GM19324 (cell line): ENCODE measurements around the gene CPB1.

Source experiments
- ATAC-seq: cut with Tn5 transposase; IDR thresholded peaks from one replicate; pipeline ENCODE4 v1.9.1; 2021; ENCODE audit warnings: mild to moderate bottlenecking, moderate library complexity; ENCODE audit not compliant: unreplicated experiment, low FRiP score

CPB1 gene

GRCh38 chr3:148828136-148828690 is 602 bp downstream of the CPB1 start:
- no peak for ATAC-seq

- no peak for ATAC-seq
These were observed 2.3 kb downstream of the CPB1 start for GRCh38 chr3:148829926-148830325.

GRCh38 chr3:148833223-148833622 is 5.6 kb downstream of the CPB1 start:
- ATAC-seq, result no peak

GRCh38 chr3:148839805-148840204 is 12.2 kb downstream of the CPB1 start:
- peak; percentile 73 for ATAC-seq

- ATAC-seq, result peak; percentile 23
These were observed 12.8 kb downstream of the CPB1 start for GRCh38 chr3:148840451-148840850.

GRCh38 chr3:148845756-148846395 is 18.3 kb downstream of the CPB1 start:
- no peak for ATAC-seq

GRCh38 chr3:148847351-148847750 is 19.7 kb downstream of the CPB1 start:
- ATAC-seq, result no peak

GRCh38 chr3:148848410-148848809 is 20.8 kb downstream of the CPB1 start:
- no peak for ATAC-seq

GRCh38 chr3:148852271-148852992 is 24.8 kb downstream of the CPB1 start:
- ATAC-seq, result no peak

- ATAC-seq, result no peak
These were observed 25.5 kb downstream of the CPB1 start for GRCh38 chr3:148853076-148853475.

GRCh38 chr3:148854061-148854460 is 26.4 kb downstream of the CPB1 start:
- ATAC-seq, result no peak

- ATAC-seq, result no peak
These were observed 28.8 kb downstream of the CPB1 start for GRCh38 chr3:148856384-148856783.

- no peak for ATAC-seq
These were observed 29.7 kb downstream of the CPB1 start for GRCh38 chr3:148857316-148857715.

- no peak for ATAC-seq
These were observed 33.8 kb downstream of the CPB1 start for GRCh38 chr3:148861277-148861869.

- ATAC-seq, result no peak
These were observed 35.7 kb downstream of the CPB1 start for GRCh38 chr3:148863297-148863696.

GRCh38 chr3:148863814-148864213 is 36.2 kb downstream of the CPB1 start:
- ATAC-seq, result no peak

GRCh38 chr3:148865049-148865448 is 37.4 kb downstream of the CPB1 start, which contains the start of gene CPA3:
Gene CPA3, plus strand, starts transcription at chr3:148865296. Its CDS starts 12 bp downstream, at chr3:148865308.
- no peak for ATAC-seq

- no peak for ATAC-seq
These were observed 38.6 kb downstream of the CPB1 start for GRCh38 chr3:148866261-148866660.

GRCh38 chr3:148873270-148873927 is 45.8 kb downstream of the CPB1 start:
- ATAC-seq, result no peak

- no peak for ATAC-seq
These were observed 46.4 kb downstream of the CPB1 start for GRCh38 chr3:148873977-148874376.

- no peak for ATAC-seq
These were observed 50.5 kb downstream of the CPB1 start for GRCh38 chr3:148878095-148878494.
